HEK293T (cell line): Measurements from ENCODE around the gene RPUSD2.

ENCODE experiments used
- CTCF ChIA-PET: fragments of 350-600 bp; formaldehyde crosslinking; extraction: SDS; loops from one replicate; lab custom pipeline; 2021; ENCODE audit warnings: antibody characterized with exemption, inconsistent platforms; lab: Yijun Ruan, JAX
- POLR2A ChIA-PET: fragments of 350-600 bp; formaldehyde crosslinking; extraction: SDS; loops from one replicate; lab custom pipeline; 2020; ENCODE audit warnings: antibody characterized with exemption, inconsistent platforms; lab: Yijun Ruan, JAX
- DNase-seq: peaks from one replicate; pipeline ENCODE4 v3.0.0; 2012; ENCODE audit warnings: mixed read lengths; ENCODE audit errors: extremely low spot score
- ARNT ChIP-seq: fragments of 450-650 bp; IDR thresholded peaks from 2 replicates; pipeline ENCODE4 v1.6.1; 2017; ENCODE audit warnings: mild to moderate bottlenecking
- BHLHE40 ChIP-seq: fragments of 450-650 bp; IDR thresholded peaks from 2 replicates; pipeline ENCODE4 v1.6.1; 2016; ENCODE audit warnings: mild to moderate bottlenecking, moderate library complexity, borderline replicate concordance
- CTBP1 ChIP-seq: fragments of 450-650 bp; IDR thresholded peaks from 2 replicates; pipeline ENCODE4 v1.6.1; 2016; ENCODE audit warnings: borderline replicate concordance
- ELF4 ChIP-seq: fragments of 450-650 bp; IDR thresholded peaks from 2 replicates; pipeline ENCODE4 v1.6.1; 2017; ENCODE audit warnings: antibody characterized with exemption
- FOXA1 ChIP-seq: fragments of 450-650 bp; IDR thresholded peaks from 2 replicates; pipeline ENCODE4 v1.6.1; 2016; ENCODE audit warnings: mild to moderate bottlenecking
- FOXK2 ChIP-seq: fragments of 450-650 bp; IDR thresholded peaks from 2 replicates; pipeline ENCODE4 v1.6.1; 2016; ENCODE audit warnings: mild to moderate bottlenecking
- FOXM1 ChIP-seq: fragments of 450-650 bp; IDR thresholded peaks from 2 replicates; pipeline ENCODE4 v1.6.1; 2017; ENCODE audit warnings: mild to moderate bottlenecking, borderline replicate concordance
- HDGF ChIP-seq: fragments of 450-650 bp; IDR thresholded peaks from 2 replicates; pipeline ENCODE4 v1.6.1; 2017; ENCODE audit warnings: antibody characterized with exemption, borderline replicate concordance
- L3MBTL2 ChIP-seq: fragments of 450-650 bp; conservative IDR thresholded peaks from 2 replicates; pipeline ENCODE4 v1.6.1; 2016; ENCODE audit warnings: mild to moderate bottlenecking
- LEF1 ChIP-seq: fragments of 450-650 bp; IDR thresholded peaks from 2 replicates; pipeline ENCODE4 v1.6.1; 2017; ENCODE audit warnings: mild to moderate bottlenecking, borderline replicate concordance
- NFRKB ChIP-seq: fragments of 450-650 bp; IDR thresholded peaks from 2 replicates; pipeline ENCODE4 v1.6.1; 2016; ENCODE audit warnings: mild to moderate bottlenecking, moderate library complexity
- PKNOX1 ChIP-seq: fragments of 450-650 bp; IDR thresholded peaks from 2 replicates; pipeline ENCODE4 v1.6.1; 2016
- SP1 ChIP-seq: fragments of 450-650 bp; IDR thresholded peaks from 2 replicates; pipeline ENCODE4 v1.6.1; 2017
- SUZ12 ChIP-seq: fragments of 450-650 bp; IDR thresholded peaks from 2 replicates; pipeline ENCODE4 v1.6.1; 2016; ENCODE audit warnings: mild to moderate bottlenecking
- TARDBP ChIP-seq: fragments of 450-650 bp; IDR thresholded peaks from 2 replicates; pipeline ENCODE4 v1.6.1; 2016
- ZNF384 ChIP-seq: fragments of 450-650 bp; IDR thresholded peaks from 2 replicates; pipeline ENCODE4 v1.6.1; 2016

The RPUSD2 gene

GRCh38 chr15:40548610-40549009 lies 20.5 kb upstream of the RPUSD2 start:
- TF ChIP-seq SP1: no peak
- TF ChIP-seq ELF4: no peak
- TF ChIP-seq LEF1: no peak
- no peak for TF ChIP-seq ZNF384
- no peak for TF ChIP-seq ARNT
- TF ChIP-seq BHLHE40: no peak
- no peak for TF ChIP-seq HDGF
- no peak for TF ChIP-seq L3MBTL2
- no peak for TF ChIP-seq FOXA1
- TF ChIP-seq NFRKB: no peak
- no peak for TF ChIP-seq TARDBP
- TF ChIP-seq SUZ12: no peak
- TF ChIP-seq PKNOX1: no peak
- ChIA-PET POLR2A (no interaction called here), CTCF (interaction anchor here (1.2 kb wide), 1 partner anchor 325 kb away, joined by 3 read pairs; no protein-coding TSS in a partner anchor)
- no peak for DNase-seq

- ChIA-PET POLR2A (no interaction called here), CTCF (no interaction called here)
- TF ChIP-seq LEF1 (no peak), TARDBP (no peak), BHLHE40 (no peak), FOXM1 (no peak), FOXA1 (no peak), L3MBTL2 (no peak), ELF4 (no peak), FOXK2 (no peak), HDGF (no peak), CTBP1 (no peak), PKNOX1 (no peak), SP1 (no peak), NFRKB (no peak), ZNF384 (no peak)
- no peak for DNase-seq
Observed at GRCh38 chr15:40549894-40550293, 19.2 kb upstream of the RPUSD2 start.

GRCh38 chr15:40550341-40551037 lies 18.6 kb upstream of the RPUSD2 start:
- TF ChIP-seq FOXA1 (no peak), ZNF384 (no peak), ELF4 (no peak), SUZ12 (no peak), L3MBTL2 (no peak), ARNT (no peak), PKNOX1 (no peak), SP1 (no peak), FOXM1 (no peak), HDGF (no peak), CTBP1 (no peak), FOXK2 (no peak), TARDBP (no peak), LEF1 (no peak), BHLHE40 (no peak), NFRKB (no peak)
- DNase-seq: no peak
- ChIA-PET CTCF (no interaction called here), POLR2A (no interaction called here)

GRCh38 chr15:40554161-40554525 lies 15.0 kb upstream of the RPUSD2 start:
- ChIA-PET POLR2A (interaction anchor here (1.1 to 1.2 kb wide), 2 partner anchors 12 to 15 kb away, joined by 3 read pairs; partner anchors contain the start of gene RPUSD2), CTCF (no interaction called here)
- TF ChIP-seq SUZ12 (no peak), ELF4 (no peak), FOXK2 (no peak), TARDBP (no peak), ARNT (no peak), CTBP1 (no peak), FOXA1 (no peak), HDGF (no peak), FOXM1 (no peak), BHLHE40 (no peak), L3MBTL2 (no peak), PKNOX1 (no peak)
- no peak for DNase-seq

GRCh38 chr15:40555876-40556275 lies 13.2 kb upstream of the RPUSD2 start:
- POLR2A ChIA-PET: no interaction called here
- CTCF ChIA-PET: no interaction called here
- TF ChIP-seq SUZ12: no peak
- no peak for TF ChIP-seq ZNF384
- no peak for TF ChIP-seq ARNT
- TF ChIP-seq LEF1: no peak
- no peak for TF ChIP-seq ELF4
- TF ChIP-seq HDGF: no peak
- TF ChIP-seq BHLHE40: no peak
- no peak for TF ChIP-seq CTBP1
- no peak for TF ChIP-seq L3MBTL2
- TF ChIP-seq FOXK2: no peak
- TF ChIP-seq FOXA1: no peak
- TF ChIP-seq PKNOX1: no peak
- no peak for TF ChIP-seq NFRKB
- no peak for TF ChIP-seq FOXM1
- no peak for TF ChIP-seq TARDBP
- no peak for TF ChIP-seq SP1
- no peak for DNase-seq
